ENCODE data around the gene OSBP2.

OSBP2 gene

DNA sequence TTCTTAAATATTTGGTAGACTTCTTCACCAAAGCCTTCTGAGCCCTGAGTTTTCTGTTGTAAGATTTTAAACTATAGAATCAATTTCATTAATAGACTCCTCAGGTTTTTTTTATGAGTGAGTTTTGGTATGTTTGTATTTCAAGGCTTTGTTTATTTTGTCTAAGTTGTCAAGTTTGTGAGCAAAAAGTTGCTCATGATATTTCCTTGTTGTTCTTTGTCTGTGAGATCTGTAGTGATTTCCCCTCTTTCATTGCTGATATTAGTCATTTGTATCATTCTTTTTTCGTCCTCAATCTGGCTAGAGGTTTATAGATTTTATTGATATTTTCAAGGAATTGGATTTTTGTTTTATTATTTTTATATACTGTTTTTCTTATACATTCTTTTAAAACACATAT, 152.9 kb downstream of the OSBP2 start:
- H3K4me1 ChIP-seq = no peaks in the 10 kb centered on the region
- DNase-seq = no peak
- TF ChIP-seq, protein P1, sequence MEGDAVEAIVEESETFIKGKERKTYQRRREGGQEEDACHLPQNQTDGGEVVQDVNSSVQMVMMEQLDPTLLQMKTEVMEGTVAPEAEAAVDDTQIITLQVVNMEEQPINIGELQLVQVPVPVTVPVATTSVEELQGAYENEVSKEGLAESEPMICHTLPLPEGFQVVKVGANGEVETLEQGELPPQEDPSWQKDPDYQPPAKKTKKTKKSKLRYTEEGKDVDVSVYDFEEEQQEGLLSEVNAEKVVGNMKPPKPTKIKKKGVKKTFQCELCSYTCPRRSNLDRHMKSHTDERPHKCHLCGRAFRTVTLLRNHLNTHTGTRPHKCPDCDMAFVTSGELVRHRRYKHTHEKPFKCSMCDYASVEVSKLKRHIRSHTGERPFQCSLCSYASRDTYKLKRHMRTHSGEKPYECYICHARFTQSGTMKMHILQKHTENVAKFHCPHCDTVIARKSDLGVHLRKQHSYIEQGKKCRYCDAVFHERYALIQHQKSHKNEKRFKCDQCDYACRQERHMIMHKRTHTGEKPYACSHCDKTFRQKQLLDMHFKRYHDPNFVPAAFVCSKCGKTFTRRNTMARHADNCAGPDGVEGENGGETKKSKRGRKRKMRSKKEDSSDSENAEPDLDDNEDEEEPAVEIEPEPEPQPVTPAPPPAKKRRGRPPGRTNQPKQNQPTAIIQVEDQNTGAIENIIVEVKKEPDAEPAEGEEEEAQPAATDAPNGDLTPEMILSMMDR (IDR thresholded peaks at IDR 0.05; ENCODE audit: low read depth, low read length) = no peak
- no peak overlapping the region for H3K4me3 ChIP-seq (ENCODE audit: low read depth, low read length)
- H3K9me3 ChIP-seq = no peaks in the 10 kb centered on the region; the same call in 1 of the 2 replicates
- no peaks in the 10 kb centered on the region for H3K36me3 ChIP-seq
- H3K27me3 ChIP-seq = no peaks in the 10 kb centered on the region

DNA sequence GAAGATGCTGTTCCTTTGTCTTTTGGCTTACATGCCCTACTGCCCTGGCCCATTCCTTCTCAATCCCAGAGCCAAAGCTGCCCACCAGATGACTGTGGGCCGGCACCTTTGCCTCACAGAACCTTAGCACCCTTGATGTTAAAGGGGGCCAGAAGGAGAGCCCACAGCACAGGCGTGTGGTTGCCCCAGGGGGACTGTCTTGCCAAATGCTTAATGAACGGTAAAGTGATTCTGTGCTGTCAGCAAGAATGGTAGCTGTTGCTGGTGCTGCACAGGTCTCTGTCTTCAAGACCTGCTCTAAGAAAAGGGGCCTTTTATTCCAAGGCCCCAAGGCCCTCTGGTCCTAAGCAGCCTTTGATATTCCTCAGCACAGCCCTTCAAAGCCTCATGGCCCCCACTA, 160.6 kb downstream of the OSBP2 start:
- Histone ChIP-seq H3K36me3 (no peaks in the 10 kb centered on the region), H3K27me3 (no peaks in the 10 kb centered on the region), H3K4me1 (no peaks in the 10 kb centered on the region), H3K4me3 (ENCODE audit: low read depth, low read length) (no peak overlapping the region), H3K9me3 (no peaks in the 10 kb centered on the region; the same call in 1 of the 2 replicates)
- DNase-seq = no peak
- TF ChIP-seq, protein P1 (IDR thresholded peaks at IDR 0.05; ENCODE audit: low read depth, low read length) = no peak

DNA sequence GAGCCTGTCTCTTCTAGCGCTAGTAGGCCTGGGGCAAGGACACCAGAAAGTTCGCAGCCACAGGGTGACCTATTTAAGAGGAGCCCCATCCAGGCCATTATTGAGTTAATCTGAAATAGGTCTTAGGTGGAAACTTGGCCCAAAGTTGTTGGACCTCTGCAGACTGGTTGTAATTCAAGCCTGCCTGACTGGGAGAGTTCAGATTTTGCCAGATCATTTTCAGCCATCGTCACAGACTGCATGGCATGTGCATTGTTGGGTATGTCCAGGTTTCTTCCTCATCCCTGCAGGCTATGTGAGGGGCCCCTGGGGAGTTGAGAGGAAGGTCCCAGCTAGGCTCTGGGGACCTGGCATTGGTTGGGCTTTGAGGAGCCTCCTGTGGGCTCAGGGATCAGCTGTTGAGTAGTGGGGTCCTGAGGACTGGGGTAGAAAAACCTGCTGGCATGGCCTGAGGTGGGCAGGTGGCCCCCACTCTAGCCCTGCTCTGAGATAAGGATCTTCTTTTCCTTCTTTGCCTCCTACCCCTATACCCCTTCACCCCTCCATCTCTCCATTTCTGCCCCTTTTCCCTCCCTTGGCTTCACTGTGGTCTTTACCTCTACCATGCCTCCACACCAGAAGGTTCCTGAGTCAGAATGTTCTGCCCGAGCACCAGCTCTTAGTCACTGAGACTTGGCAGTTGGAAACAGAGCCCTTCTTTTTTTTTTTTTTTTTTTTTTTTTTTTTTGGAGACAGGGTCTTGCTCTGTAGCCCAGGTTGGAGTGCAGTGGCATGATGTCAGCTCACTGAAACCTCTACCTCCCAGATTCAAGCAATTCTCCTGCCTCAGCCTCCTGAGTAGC, 161.2 kb downstream of the OSBP2 start:
- H3K36me3 ChIP-seq = no peaks in the 10 kb centered on the region
- H3K27me3 ChIP-seq = no peaks in the 10 kb centered on the region
- DNase-seq = no peak
- H3K9me3 ChIP-seq = no peaks in the 10 kb centered on the region; the same call in 1 of the 2 replicates
- TF ChIP-seq, protein P1 (IDR thresholded peaks at IDR 0.05; ENCODE audit: low read depth, low read length) = no peak
- no peaks in the 10 kb centered on the region for H3K4me1 ChIP-seq
- H3K4me3 ChIP-seq (ENCODE audit: low read depth, low read length) = no peak overlapping the region

DNA sequence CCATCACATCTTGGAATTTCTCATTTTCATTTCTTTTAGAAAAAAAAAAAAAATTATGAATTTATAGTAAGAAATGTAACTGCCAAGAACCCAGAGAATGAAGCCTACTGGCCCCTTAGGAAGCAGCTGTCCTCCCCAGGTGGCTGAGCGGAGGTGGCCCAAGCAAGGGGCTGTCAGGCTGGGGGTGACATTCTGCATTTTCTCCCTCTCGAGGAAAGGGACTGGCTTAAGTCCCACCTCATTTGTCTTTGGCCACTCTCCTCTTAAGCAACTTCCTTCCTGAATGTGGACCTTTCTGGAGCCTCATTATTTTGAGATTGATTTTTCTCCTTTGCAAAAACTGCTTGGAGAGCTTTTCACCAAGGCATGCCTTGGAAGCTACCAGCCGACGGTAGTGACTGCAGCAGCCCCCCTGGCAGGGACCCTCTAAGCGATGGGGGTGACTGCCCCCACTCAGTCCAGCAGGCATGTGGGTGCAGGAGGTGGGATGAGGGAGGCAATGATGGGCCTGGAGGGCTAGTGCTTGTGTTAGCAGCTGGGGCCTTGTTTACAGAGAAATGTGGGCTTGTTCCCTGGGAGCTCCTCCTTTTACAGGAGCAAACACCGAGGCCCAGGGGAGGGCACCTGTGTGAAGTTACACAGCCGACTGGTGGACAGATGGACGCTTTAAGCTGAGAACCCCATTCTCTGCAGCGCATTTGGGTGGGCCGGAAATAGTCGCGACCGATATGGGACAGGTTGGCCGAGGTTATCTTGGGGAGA, 162.2 kb downstream of the OSBP2 start:
- H3K36me3 ChIP-seq = no peaks in the 10 kb centered on the region
- H3K9me3 ChIP-seq = no peaks in the 10 kb centered on the region; the same call in 1 of the 2 replicates
- DNase-seq = no peak
- no peaks in the 10 kb centered on the region for H3K27me3 ChIP-seq
- H3K4me1 ChIP-seq = no peaks in the 10 kb centered on the region
- H3K4me3 ChIP-seq (ENCODE audit: low read depth, low read length) = no peak overlapping the region
- TF ChIP-seq, protein P1 (IDR thresholded peaks at IDR 0.05; ENCODE audit: low read depth, low read length) = no peak

DNA sequence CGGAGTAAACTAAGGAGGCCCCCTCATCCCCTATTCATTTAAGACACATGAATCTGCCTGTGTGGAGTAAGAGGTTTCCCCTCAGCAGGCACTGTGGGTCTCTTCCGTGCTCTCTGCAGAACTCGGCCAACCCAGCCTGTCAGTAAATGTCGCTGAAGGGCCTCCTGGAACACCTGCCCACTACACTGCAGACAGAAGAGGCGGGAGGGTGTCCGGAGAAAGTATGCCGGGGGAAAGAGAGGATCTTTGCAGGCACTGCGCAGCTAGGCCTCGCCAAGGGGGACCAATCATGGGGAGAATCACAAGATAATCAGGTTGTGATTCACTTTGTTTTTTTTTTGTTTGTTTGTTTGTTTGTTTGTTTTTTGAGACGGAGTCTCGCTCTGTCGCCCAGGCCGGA, 163.1 kb downstream of the OSBP2 start:
- Histone ChIP-seq H3K36me3 (no peaks in the 10 kb centered on the region), H3K9me3 (no peaks in the 10 kb centered on the region), H3K4me3 (ENCODE audit: low read depth, low read length) (no peak overlapping the region), H3K27me3 (no peaks in the 10 kb centered on the region), H3K4me1 (no peaks in the 10 kb centered on the region)
- DNase-seq = no peak
- TF ChIP-seq, protein P1 (IDR thresholded peaks at IDR 0.05; ENCODE audit: low read depth, low read length) = no peak
